ACC112 (cell line): ENCODE results near the gene POLE4.

ENCODE experiments used
- H2AFZ ChIP-seq: fragments of 200-600 bp; sonication (generic); one replicate; pipeline ENCODE4 v1.6.0; 2017; ENCODE audit warnings: antibody characterized with exemption, low read length; ENCODE audit not compliant: unreplicated experiment
- H3K27ac ChIP-seq: fragments of 200-600 bp; sonication (generic); 2 replicates; pipeline ENCODE4 v1.5.1; 2014; ENCODE audit warnings: low read depth, mild to moderate bottlenecking, antibody characterized with exemption, low read length, moderate library complexity
- H3K27me3 ChIP-seq: fragments of 200-600 bp; sonication (generic); 2 replicates; pipeline ENCODE4 v1.6.1; 2014; ENCODE audit warnings: mild to moderate bottlenecking, antibody characterized with exemption, low read length, moderate library complexity, mixed read lengths; ENCODE audit not compliant: insufficient read depth
- H3K36me3 ChIP-seq: fragments of 200-600 bp; sonication (generic); 2 replicates; pipeline ENCODE4 v1.6.1; 2016; ENCODE audit warnings: mild to moderate bottlenecking, antibody characterized with exemption, low read length, moderate library complexity, mixed read lengths; ENCODE audit not compliant: insufficient read depth
- H3K4me1 ChIP-seq: fragments of 200-600 bp; sonication (generic); one replicate; pipeline ENCODE4 v1.6.1; 2016; ENCODE audit warnings: low read length, mixed read lengths; ENCODE audit not compliant: insufficient read depth, unreplicated experiment, control insufficient read depth
- H3K4me3 ChIP-seq: fragments of 200-600 bp; sonication (generic); 2 replicates; pipeline ENCODE4 v1.5.1; 2014; ENCODE audit warnings: mild to moderate bottlenecking, low read depth, low read length
- H3K79me2 ChIP-seq: fragments of 200-600 bp; sonication (generic); one replicate; pipeline ENCODE4 v1.6.0; 2016; ENCODE audit warnings: low read length; ENCODE audit not compliant: control insufficient read depth, unreplicated experiment, insufficient read depth

Gene POLE4

GRCh38 chr2:74957886-74958273, 563 bp upstream of the POLE4 start:
- H3K4me3 ChIP-seq = peak overlapping the region; percentile 92
- peaks cover 20% of the 10 kb centered on the region for H3K4me1 ChIP-seq
- peak overlapping the region; percentile 72 for H2AFZ ChIP-seq
- H3K36me3 ChIP-seq = peaks cover 29% of the 10 kb centered on the region
- peaks cover 8% of the 10 kb centered on the region for H3K79me2 ChIP-seq
- H3K27ac ChIP-seq = peak overlapping the region; percentile 94
- no peaks in the 10 kb centered on the region for H3K27me3 ChIP-seq

DNA sequence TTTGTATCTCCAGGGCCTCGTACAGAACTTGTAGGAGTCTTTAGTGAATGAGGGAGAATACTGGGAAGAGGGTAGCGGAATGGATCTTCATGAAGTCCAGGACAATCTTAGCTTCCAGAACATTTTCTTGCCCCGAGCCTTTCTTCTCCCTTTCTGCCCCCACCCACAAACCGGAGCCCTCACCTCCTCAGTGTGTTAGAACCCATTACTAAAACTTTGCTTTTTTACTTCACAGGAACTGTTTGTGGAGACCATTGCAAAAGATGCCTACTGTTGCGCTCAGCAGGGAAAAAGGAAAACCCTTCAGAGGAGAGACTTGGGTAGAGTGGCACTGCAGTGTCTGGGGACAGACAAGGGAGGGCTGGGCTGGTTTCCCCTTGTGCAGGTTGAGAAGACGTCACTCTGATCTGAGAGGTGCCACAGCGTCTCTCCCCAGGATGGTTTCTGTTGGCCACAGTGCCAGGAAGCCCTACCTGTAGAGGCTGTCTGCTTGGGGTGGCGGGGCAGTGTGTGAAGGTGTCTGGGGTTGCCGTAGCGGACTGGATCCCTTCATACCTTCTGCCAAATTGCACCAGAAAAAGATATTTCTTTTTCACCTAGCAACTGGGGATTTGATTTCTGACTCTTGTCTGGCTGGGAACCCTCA, 786 bp downstream of the POLE4 start:
- Histone ChIP-seq H3K27ac (no peak overlapping the region; the same call in 1 of the 2 replicates), H3K36me3 (peaks cover 36% of the 10 kb centered on the region)

DNA sequence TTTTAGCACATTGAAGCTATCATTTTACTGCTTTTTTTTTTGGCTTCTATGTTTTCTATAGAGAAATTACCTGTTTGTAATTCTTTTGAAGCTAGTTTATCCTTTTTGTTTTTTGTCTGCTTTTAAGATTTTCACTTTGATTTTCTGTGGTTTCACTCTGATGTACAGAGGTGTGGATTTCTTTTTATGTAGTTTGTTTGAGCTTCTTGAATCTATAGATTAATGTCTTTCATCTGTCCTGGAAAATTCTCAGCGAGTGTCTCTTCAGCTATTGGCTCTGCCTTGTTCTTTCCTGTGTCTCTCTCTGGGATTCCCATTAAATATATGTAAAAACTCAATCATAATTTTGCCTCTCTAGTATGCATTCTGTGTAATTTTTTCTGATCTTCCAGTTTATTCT, 8.4 kb downstream of the POLE4 start:
- Histone ChIP-seq H3K79me2 (no peaks in the 10 kb centered on the region), H3K4me1 (no peaks in the 10 kb centered on the region), H3K27me3 (no peaks in the 10 kb centered on the region), H3K4me3 (no peak overlapping the region), H3K27ac (no peak overlapping the region), H3K36me3 (peaks cover 39% of the 10 kb centered on the region), H2AFZ (no peak overlapping the region)

More for the DNA sequence above, 786 bp downstream of the POLE4 start:
- Histone ChIP-seq H2AFZ (peak overlapping the region; percentile 87), H3K4me3 (peak overlapping the region; percentile 92), H3K4me1 (peaks cover 20% of the 10 kb centered on the region), H3K27me3 (no peaks in the 10 kb centered on the region), H3K79me2 (peaks cover 8% of the 10 kb centered on the region)

GRCh38 chr2:74975016-74975415, 16.6 kb downstream of the POLE4 start:
- Histone ChIP-seq H3K36me3 (no peaks in the 10 kb centered on the region), H3K27me3 (no peaks in the 10 kb centered on the region), H3K79me2 (no peaks in the 10 kb centered on the region), H3K27ac (no peak overlapping the region), H3K4me3 (no peak overlapping the region), H2AFZ (no peak overlapping the region), H3K4me1 (no peaks in the 10 kb centered on the region)

GRCh38 chr2:74979844-74980243, 21.4 kb downstream of the POLE4 start:
- Histone ChIP-seq H3K4me1 (no peaks in the 10 kb centered on the region), H3K79me2 (no peaks in the 10 kb centered on the region), H3K27ac (no peak overlapping the region), H3K36me3 (no peaks in the 10 kb centered on the region), H3K27me3 (no peaks in the 10 kb centered on the region), H3K4me3 (no peak overlapping the region), H2AFZ (no peak overlapping the region)

DNA sequence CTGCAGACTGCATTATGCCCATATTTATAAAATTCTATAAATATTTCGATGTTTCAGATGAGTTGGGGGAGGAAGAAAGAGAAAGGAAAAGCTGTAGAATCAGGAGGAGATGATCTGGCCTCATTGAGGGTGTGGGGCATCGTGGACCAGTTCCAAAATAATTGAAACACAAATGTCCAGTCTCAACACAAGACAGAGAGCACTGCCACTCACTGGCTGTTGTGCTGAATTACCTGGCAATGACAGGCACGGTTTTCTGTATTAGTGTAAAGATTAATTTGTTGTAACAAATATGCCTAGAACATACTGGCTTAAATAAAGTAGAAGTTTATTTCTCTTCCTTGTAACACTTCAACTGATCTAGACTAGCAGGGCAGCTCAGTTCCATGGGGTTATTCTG, 24.1 kb downstream of the POLE4 start:
- Histone ChIP-seq H3K27me3 (no peaks in the 10 kb centered on the region), H3K4me3 (no peak overlapping the region), H3K4me1 (no peaks in the 10 kb centered on the region)

DNA sequence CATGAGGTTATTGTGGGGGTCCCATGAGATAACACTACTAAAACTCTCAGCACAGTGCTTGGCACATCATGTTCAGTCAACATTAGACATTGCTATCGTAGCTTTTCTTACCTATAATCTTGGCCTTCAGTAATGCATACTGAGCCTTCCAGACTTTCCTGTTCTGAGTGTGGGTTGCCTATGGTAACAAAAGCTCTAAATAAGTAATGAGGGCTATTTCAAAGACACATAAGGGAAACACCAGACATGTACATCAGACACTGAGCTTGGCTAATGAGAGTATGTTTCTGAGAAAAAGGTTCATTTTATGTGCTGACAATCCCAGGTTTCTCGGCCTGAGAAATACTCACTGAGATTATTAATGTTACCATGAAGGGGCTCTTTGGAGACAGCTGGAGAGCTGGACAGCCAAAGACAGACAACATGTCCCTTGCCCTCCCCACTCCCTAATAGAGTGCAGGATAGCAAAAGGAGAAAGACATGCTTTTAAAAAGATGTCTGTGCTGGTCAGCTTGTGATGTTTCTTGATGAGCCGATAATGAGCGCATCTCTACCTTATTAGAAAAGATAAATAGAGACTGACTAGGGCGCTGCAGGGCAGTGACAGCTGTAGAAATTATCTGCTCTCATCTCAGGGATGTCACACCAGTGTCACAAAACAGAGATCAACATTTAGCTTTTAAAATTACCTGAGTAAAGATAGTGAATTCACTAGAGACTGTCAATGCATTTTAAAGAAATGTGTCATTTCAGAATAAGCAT, 25.4 kb downstream of the POLE4 start:
- H3K27ac ChIP-seq = no peak overlapping the region
- H3K79me2 ChIP-seq = no peaks in the 10 kb centered on the region
- H3K4me1 ChIP-seq = no peaks in the 10 kb centered on the region
- H3K36me3 ChIP-seq = no peaks in the 10 kb centered on the region
- H3K4me3 ChIP-seq = no peak overlapping the region
- H3K27me3 ChIP-seq = no peaks in the 10 kb centered on the region
- H2AFZ ChIP-seq = no peak overlapping the region

More for the DNA sequence above, 24.1 kb downstream of the POLE4 start:
- H3K79me2 ChIP-seq = no peaks in the 10 kb centered on the region
- H3K36me3 ChIP-seq = no peaks in the 10 kb centered on the region
- no peak overlapping the region for H3K27ac ChIP-seq
- H2AFZ ChIP-seq = no peak overlapping the region

DNA sequence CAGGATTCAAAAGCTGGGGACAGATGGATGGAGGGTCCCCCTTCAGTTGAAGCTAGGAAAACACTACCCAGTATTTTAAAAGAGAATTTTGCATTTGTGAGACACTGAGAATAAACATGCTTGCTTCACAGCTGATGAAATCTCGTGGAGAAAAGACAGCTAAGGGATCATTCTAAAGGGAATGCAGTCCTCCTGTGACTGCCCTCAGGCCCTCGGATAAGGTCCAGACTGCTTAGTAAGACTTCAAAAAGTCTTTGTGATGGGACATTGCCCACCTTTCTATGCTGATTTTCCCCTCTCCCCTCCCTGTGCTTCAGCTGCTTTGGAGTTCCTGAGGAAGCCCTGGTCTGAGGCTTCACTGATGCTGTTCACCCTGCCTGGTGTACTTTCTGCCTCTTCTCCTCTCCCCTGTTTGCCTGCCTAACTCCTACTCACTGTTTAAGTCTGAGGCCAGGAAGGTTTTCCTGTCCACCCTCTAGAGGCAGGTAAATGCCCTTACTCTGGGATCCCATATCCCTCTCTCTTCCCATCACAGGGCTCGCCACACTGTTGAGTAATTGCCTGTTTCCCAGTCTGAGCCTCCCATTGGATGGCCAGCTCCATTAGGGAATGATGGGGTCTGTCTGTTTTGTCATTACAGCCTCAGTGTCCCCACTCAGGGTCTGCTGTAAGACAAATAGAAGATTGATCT, 26.6 kb downstream of the POLE4 start:
- Histone ChIP-seq H3K4me1 (no peaks in the 10 kb centered on the region), H3K27ac (no peak overlapping the region), H3K36me3 (no peaks in the 10 kb centered on the region), H3K4me3 (no peak overlapping the region), H2AFZ (no peak overlapping the region), H3K27me3 (no peaks in the 10 kb centered on the region), H3K79me2 (no peaks in the 10 kb centered on the region)

- H3K4me1 ChIP-seq = no peaks in the 10 kb centered on the region
- H3K27ac ChIP-seq = no peak overlapping the region
- no peaks in the 10 kb centered on the region for H3K36me3 ChIP-seq
- no peak overlapping the region for H3K4me3 ChIP-seq
- no peaks in the 10 kb centered on the region for H3K27me3 ChIP-seq
- no peak overlapping the region for H2AFZ ChIP-seq
- H3K79me2 ChIP-seq = no peaks in the 10 kb centered on the region
Observed at GRCh38 chr2:74985978-74986609, 27.7 kb downstream of the POLE4 start.

- Histone ChIP-seq H2AFZ (no peak overlapping the region), H3K27me3 (no peaks in the 10 kb centered on the region)
Observed at GRCh38 chr2:74991977-74992376, 33.5 kb downstream of the POLE4 start.

More at GRCh38 chr2:74991977-74992376, 33.5 kb downstream of the POLE4 start:
- no peaks in the 10 kb centered on the region for H3K4me1 ChIP-seq
- H3K36me3 ChIP-seq = no peaks in the 10 kb centered on the region
- no peak overlapping the region for H3K27ac ChIP-seq
- no peak overlapping the region for H3K4me3 ChIP-seq
- H3K79me2 ChIP-seq = no peaks in the 10 kb centered on the region
